ENCODE results near the gene MFAP2.

DNA sequence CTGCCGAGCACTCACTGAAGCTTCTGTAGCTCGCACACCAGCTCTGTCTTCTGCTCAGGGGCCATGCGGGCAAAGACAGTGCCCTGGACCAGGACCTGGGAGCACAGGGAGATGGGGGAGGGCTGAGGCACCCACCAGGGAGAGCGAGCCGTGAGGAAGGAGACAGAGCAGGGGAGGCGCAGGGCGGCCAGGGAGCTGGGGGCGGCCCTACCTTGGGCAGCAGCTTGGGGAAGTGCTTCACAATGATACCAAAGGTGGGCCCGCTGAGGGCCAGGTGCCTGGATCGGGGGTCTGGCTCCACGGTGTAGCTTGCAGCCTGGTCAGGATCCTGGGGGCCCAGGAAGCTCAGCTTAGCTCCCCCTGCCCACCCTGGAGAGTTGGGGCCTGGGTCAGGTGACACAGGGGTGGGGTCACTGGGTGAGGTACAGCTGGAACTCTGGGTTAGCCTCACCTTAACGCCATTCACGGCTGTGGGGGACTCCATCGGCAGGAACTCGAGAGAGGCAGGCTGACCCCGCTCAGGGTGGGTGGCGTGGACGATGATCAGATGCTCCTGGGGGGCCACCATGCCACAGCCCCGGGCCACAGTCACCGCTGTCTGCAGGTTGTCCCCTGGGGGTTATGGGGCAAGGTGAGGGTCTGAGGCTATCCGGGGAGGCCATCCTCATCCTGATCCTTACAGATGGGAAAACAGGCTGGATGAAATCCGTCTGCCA lies 9.4 kb upstream of the MFAP2 start:
- TF ChIP-seq, protein P1, sequence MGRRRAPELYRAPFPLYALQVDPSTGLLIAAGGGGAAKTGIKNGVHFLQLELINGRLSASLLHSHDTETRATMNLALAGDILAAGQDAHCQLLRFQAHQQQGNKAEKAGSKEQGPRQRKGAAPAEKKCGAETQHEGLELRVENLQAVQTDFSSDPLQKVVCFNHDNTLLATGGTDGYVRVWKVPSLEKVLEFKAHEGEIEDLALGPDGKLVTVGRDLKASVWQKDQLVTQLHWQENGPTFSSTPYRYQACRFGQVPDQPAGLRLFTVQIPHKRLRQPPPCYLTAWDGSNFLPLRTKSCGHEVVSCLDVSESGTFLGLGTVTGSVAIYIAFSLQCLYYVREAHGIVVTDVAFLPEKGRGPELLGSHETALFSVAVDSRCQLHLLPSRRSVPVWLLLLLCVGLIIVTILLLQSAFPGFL (CRISPR knock-in tag; IDR thresholded peaks at IDR 0.05; ENCODE audit: borderline replicate concordance): no peak
- TF ChIP-seq NR2C2 (CRISPR knock-in tag; IDR thresholded peaks at IDR 0.05): no peak
- no peak for TF ChIP-seq FOXJ3 (CRISPR knock-in tag; IDR thresholded peaks at IDR 0.05; ENCODE audit: borderline replicate concordance)
- TF ChIP-seq CTCF (IDR thresholded peaks at IDR 0.05): no peak
- no peak for TF ChIP-seq MLX (CRISPR knock-in tag; IDR thresholded peaks at IDR 0.05)
